ENCODE data around the gene EXOC5.
A peak's percentile ranks its signal among the peaks of the same experiment; 100 is the strongest.

The EXOC5 gene, protein sequence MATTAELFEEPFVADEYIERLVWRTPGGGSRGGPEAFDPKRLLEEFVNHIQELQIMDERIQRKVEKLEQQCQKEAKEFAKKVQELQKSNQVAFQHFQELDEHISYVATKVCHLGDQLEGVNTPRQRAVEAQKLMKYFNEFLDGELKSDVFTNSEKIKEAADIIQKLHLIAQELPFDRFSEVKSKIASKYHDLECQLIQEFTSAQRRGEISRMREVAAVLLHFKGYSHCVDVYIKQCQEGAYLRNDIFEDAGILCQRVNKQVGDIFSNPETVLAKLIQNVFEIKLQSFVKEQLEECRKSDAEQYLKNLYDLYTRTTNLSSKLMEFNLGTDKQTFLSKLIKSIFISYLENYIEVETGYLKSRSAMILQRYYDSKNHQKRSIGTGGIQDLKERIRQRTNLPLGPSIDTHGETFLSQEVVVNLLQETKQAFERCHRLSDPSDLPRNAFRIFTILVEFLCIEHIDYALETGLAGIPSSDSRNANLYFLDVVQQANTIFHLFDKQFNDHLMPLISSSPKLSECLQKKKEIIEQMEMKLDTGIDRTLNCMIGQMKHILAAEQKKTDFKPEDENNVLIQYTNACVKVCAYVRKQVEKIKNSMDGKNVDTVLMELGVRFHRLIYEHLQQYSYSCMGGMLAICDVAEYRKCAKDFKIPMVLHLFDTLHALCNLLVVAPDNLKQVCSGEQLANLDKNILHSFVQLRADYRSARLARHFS

DNA sequence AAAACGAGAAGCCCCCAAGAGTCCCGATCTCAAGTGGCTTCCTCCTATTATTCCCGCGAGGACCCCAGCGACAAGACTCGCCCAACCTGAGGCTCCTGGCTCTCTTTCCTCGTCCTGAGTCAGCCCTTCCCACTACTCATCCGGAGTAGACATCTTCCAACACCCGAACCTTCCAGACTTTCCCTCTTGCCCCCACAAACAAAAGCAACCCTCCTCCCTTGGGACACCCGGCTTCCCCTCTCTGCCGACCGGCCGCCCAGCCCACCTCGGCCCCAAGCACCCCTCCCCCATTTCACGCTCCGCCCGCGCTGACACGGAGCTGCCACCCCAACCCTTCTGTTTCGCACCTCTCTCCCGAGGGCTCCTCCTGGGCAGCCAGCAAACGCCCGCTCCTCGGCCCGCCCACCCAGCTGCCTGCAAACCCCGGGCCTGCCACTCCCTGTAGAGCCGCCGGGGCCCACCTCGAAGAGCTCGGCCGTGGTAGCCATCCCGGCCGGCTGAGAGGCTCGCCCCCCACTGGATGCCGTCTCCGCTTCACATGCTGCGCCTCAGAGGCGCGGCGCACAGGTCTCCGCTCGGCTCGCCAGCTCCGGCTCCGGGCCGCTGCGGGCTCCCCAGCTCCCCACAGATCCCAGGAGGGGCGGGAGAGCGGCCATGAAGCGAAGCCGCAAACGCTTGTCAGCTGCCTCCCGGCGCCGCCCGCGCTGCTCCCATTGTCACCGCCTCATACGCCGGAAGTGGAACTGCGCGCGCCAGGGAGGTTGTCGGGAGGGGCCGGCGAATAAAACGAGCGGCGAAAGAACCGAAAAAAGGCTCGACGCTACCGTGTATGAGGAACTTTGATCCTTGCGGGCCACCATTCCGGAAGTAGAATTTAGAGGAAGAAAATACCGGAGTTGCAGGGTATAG lies at the start of gene EXOC5, which contains the start of gene AP5M1:
EXOC5 (minus strand) TSS at position 745 of the 909 bp plus-strand sequence; CDS start at position 488, 257 bp downstream.
AP5M1 (plus strand) TSS at position 811 of the 909 bp plus-strand sequence. CDS start 344 bp downstream, outside the sequence.
- DNase-seq, result peak; percentile 82

DNA sequence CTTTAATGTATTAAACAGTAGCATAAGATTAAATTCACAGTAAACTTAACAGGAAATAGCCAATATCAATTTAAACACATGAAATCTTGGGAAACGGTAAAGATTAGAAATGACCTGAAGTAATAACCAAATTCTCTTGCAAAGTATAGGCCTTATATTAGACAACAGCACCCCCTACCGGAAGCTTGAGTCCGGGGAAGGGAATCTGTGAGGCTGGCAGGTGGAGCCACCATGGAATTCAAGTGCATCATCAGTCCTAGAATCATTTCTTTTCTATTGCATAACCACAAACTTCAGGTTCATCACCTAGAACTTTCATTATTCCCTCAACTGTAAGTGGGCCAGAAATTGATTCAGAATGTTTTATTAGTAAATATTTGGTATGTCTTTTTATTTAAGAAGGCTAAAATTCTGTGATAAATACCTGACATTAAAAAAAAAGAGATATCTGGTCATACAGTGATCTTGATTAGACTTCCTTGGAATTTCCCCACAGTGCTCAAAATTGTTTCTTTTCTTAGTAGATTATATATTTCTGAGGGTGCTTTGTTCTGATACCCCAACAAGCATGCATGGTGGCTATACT lies 48.6 kb upstream of the EXOC5 start:
- peak; percentile 46 for DNase-seq

DNA sequence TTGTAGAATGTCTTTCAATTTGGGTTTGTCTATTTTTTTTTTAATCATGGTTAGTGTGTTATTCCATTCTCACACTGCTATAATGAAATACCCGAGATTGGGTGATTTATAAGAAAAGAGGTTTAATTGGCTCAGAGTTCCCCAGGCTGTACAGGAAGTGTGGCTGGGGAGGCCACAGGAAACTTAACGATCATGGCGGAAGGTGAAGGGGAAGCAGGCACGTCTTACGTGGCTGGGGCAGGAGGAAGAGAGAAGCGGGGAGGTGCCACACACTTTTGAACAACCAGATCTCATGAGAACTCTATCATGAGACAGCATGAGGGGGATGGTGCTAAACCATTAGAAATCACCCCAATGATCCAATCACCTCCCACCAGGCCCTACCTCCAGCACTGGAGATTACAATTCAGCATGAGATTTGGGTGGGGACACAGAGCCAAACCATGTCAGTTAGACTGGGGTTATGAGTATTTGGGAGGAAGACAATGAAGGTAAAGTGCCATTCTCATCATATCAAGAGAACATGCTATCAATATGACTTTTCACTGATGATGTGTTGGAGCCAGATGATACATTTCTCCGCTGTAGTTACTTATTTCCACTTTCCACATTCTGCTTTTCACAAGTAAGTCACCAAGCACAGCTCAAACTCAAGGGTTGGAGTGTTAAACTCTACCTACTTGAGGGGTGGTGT lies 45.8 kb upstream of the EXOC5 start:
- no peak for DNase-seq

DNA sequence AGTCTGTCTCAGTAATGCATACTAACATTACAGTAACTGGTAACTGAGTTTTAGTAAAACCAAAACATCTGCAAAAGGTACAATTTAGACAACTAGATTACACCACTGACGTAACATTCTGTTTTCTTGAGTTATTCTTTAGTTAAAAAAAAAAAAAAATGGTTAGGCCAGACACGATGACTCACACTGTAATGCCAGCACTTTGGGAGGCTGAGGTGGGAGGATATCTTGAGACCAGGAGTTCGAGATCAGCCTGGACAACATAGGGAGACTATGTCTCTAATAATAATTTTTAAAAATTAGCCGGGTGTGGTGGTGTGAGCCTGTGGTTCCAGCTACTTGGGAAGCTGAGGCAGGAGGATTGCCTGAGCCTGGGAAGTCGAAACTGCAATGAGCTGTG lies 34.2 kb upstream of the EXOC5 start:
- no peak for DNase-seq

DNA sequence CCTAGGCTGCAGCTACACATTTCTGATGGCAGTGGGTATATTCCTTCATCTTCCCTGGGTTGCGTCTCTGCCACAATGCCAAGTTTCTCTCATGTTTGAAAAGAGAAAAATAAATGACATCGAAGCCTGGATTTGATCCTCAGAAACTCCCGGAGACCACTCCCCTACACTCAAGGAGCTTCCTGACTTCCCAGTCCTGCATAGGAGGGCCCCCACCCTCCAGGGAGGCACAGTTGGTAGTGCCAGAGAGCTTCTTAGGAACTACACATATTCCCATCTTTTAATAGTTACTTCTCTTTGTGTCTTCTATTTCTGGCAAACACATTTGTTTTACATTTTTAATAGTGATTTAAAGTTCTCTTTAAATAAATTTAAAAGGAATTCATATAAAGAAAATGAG lies 30.8 kb upstream of the EXOC5 start:
- DNase-seq, result no peak

DNA sequence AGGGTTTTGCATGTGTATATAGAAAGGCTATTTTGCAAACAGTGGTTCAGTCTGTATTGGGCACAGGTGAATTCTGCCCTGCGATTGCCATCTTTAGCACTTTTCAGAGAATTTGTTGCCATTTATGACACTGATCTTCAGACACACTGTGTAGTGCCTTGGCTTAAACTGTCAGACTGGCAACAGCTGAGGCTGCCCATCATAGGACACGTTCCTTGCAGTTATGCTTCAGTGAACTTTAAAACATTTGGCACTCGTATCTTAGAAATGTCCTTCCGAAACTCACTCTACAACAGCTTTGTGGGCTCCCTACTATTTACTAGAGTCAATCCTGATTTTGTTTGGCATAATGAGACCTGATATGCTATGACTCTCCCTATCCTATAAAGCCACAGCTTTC lies 29.1 kb upstream of the EXOC5 start:
- no peak for DNase-seq

DNA sequence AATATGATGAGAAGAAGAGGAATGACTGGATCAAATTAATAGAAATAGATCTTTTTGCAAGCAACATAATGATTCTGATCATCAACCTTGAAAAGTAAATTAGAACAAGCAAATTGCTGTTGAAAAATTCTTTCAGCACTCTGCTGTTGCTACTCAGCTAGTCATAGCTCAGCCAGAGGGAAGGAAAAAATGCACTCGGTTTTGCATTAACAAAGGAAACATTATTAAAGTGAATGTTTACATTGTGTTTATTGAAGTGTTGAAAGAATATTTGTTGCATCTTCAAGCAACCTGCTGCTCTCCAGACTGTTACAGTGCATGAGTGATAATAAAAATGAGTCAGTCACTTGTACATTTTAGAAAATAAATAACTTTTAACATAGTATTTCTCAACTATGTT lies 26.5 kb upstream of the EXOC5 start:
- DNase-seq, result no peak

DNA sequence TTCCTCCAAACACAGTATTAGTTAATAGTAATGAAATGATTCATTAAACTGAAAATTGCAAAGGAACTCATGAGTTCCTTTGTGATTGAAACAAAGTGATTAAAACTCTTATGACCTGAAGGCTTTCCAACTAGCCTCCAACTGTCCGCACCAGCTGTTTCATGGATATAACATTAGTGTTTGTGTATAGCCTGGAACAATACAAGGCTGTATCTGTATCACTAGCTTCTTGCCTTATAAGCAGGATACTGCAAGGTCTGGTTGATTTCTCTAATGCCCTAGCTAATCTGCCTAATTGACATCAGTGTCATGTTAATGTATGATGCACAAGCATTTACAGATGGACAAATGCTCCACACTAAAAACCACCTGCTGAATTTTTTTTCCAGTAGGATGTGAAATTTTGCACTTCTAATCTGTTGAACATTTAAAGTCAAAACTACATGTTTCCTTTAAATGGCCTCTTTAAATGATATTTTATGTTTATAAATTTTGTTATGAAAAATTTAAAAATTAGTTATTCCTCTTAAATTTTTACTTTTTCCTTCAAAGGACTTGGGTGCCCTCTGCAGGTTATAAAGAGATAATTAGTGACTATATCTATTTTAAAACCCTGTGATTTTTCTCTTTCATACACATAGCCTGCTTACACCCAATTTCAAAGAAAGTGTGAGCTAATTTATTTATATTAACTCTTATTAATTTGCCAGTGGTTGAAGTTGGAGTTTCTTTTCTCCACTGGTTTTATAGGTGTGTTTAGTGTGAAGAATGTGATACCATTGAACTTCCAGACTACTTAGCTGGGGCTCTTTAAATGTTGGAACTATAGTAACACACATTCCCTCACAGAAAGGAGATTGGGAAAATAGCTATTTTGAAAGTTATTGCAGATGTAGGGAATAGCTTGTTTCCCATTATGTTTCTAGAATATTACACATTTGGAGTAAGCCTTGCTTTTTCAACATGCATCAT lies 25.4 kb upstream of the EXOC5 start:
- no peak for DNase-seq

DNA sequence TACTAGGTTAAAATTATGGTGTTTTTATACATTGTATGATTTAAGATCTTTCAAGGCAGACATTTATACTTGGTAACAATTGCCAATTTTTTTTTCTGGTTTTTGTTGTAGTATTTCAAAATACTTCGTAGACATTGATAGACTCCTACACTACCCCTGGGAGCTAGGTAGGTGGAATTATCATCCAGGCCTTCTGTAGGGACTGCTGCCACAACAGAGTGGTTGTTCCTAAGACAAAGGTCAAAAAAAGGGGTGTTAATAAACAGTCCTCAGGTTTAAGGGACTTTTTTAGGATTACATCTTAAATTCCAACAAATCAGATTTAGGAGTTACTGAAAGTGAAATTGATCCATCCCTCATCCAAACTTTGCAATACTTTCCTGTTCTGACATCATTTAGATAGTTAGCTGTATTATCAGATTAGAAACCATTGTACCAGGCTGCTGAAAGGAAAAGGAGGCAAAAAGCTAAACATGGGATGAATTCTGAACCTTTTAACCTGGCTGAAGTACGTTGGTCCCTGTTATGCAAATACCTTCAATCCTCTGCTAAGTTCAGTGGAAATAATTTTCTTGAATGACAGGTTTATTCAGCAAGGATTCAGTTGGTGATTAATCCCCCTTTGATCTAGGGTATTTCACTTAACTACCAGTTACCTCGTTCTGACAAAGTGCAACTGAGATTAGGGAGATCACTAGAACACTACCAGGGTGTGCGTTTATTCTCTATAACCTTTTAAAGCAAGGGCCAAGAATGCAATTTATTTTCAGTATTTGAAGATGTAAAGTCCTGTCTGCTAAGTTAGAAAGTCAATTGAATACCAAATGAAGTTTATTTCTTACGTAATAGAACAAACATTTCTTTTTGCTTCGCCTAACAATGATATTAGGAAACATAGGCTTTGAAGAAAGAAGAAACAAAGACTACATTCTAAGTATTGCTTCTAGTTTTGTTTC lies 23.3 kb upstream of the EXOC5 start:
- DNase-seq, result no peak

DNA sequence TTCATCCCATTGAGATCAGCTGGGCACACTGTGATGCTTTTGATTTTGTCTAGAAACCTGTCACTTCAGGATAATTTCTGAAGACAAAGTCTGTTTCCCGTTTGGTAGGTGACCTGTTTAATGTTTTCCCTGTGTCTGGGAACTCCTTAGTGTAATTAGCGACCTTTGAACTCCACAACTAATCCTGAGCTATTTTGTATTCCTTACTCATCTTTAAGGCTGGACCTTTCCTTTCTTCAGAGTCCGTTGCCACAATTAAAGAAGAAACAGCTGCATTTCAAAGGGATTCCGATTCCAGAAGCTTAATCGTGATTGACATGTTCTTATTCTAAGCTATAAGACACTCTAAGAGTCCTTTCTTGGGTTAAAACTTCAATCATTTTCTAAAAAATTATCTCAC lies 22.0 kb upstream of the EXOC5 start:
- DNase-seq, result no peak

DNA sequence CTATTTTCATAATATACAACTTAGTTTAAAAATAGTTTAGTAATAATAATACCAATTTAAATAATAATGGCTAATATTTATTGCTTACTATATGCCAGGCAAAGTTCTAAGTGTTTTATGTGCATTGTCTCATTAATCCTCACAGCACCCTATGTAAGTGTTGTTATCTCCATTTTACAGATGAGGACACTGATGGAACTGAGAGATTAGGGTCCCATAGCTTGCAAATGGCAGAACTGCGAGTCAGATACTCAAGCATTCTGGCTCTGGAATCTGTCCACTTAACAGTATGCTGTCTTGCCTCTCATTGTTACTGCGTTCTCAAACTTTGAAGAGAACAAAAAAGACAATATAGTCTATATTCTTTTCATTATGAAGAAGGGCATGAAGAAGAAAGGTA lies 19.0 kb upstream of the EXOC5 start:
- DNase-seq, result no peak

DNA sequence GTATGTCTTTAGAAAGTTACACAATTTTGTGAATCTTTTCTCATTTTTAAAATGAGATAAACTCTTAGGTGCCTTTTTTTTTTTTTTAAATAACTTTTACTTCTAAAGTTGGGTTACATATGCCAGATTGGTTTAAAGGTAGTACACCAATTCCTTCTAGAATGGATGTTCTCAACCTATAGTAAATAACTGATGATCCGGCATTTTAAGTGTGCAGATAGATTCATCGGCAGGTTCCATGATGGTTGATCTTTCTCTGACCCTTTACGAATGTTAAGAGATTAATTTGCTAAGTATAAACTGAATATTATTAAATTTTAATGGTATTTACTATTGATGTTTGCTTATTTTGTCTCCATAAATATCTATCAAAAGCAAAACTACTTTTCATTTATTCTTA lies 8.4 kb upstream of the EXOC5 start:
- DNase-seq, result no peak

DNA sequence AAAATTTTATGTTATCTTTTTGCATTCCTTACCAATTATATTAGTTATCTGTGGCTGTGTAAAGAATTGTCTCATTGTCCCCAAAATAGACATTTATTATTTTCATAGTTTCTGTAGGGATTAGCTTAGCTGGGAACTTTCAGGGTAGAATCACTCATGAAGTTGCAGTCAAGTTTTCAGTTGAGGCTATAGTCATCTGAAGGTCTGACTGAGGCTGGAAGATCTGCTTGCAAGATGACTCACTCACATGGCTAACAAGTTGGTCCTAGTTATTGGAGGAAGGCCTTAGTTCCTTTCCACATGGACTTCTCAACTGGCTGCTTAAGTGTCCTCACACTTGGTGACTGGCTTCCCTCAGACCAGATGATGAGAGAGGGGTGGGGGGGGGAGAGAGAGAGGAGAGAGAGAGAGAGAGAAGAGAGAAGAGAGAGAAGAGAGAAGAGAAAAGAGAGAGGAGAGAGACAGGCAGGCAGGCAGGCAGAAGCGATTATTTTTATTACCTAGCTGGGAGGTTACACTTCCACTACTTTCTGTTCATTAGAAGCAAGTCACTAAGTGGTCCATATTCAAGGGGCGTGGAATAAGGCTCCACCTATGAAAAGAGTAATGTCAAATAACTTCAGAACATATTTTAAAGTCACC lies 6.4 kb upstream of the EXOC5 start:
- no peak for DNase-seq

DNA sequence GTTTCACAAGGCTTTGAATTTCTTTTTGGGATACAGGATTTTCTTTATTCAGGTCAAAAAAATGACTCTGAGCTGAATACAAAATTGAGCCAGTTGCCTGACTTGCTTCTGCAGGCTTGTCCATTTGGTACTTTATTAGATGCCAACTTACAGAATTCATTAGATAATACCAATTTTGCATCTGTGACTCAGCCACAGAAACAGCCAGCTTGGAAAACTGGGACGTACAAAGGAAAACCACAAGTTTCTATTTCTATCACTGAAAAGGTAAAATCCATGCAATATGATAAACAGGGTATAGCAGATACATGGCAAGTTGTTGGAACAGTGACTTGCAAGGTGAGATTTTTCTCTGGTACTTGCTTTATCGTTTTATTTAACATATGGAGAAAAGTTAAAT lies 5.8 kb upstream of the EXOC5 start:
- no peak for DNase-seq

DNA sequence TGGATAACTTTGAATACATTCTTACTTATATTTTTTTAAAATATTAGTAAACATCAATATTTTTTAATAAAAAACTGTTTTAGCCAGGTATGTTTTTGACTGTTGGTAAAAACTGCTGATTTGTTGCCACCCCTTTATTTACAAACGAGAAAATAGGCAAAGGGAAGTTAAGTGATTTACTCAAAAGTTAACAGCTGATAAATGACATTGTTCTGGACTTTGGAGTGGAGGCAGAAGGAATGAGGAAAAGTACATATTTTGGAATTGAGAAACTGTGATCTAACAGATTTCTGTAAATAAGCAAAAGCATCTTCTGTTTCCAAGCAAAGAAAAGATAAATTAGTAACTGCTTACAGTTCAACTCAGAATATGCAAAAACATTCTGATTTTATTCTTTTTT lies 4.5 kb upstream of the EXOC5 start:
- no peak for DNase-seq

DNA sequence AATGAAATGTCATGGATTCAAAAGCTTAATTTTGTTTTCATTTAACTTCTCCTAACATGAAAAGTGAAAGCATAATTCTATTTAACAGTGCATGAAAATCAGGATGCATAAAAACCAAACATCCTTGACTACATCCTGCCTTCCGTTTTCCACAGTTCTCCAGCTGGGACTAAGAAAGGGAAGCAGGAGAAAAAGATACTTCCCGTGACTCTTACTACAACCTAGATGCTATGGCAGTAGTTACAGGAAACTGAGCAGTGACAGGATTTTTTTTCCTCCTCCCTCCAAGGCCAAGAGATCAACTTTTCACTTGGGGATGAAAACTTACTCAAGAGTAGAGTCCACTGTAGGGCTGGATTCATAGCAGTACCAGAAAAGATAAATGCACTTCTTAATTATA lies 2.6 kb downstream of the EXOC5 start:
- DNase-seq, result no peak

DNA sequence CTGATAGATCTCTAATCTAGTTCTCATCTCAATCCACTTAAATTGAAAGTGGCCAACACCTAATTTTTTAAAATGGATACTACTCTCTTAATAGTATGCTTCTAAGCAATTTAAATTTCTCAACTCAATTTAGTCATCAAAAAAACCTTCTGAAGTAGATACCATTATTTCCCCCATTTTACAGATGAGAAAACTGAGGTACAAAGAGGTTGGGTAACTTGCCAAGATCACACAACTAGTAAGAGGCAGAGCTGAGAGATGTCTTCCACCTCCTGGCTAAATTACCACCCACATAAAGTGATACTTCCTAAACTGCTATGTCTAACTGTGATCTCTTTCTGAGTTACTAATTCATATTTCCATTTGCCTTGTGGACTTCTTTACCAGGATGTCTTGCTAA lies 6.6 kb downstream of the EXOC5 start:
- DNase-seq, result no peak

DNA sequence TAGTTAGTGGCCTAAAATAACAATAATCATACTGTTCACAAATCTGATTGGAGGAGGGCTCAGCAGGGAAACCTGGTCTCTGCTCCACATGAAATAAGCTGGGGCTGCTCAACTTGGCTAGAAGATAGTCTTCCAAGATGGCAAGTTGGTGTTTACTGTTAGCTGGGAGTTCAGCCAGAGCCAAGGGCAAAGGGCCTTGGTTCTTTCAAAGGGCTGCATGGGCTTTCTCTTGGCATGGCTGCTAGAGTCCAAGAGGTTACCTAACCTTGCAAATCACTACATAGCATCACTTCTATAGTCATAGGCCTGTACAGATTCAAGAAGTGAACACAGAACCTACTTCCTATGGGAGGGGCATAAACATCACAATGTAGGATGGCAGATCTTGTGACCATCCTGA lies 7.1 kb downstream of the EXOC5 start:
- DNase-seq, result no peak

DNA sequence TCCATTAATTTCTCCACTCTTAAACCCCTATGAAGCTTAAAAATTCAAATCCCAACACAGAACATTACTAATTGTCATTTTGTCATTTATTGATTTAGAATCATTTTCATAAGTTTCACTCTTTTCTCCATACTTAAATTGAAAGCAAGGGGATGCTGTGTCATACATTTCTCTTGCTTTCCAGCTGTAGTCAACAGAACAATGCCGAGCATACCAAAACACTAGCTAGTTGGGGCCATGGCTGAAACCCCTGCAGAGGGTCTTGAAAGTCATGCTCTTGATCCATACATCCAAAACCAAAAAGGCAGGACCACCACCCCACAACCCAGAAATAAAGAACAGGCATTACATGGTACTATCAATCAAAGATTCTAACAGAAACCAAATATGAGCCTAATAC lies 9.0 kb downstream of the EXOC5 start:
- DNase-seq, result no peak
